ENCODE results near the gene FRMD3. TPM values are rescaled to one million over a fixed set of nuclear protein-coding genes. Genes with fewer than 3 reads are reported as not detected.

The FRMD3 gene
- total RNA-seq, 4 donors from 2014 or later: 10.4 to 19.6 (median 16.4) TPM

GRCh38 chr9:83432877-83433550, 105.2 kb downstream of the FRMD3 start:
- no peak for TF ChIP-seq CTCF (IDR thresholded peaks at IDR 0.05; ENCODE audit: low read depth)

GRCh38 chr9:83432104-83432627, 106.0 kb downstream of the FRMD3 start:
- TF ChIP-seq CTCF (IDR thresholded peaks at IDR 0.05; ENCODE audit: low read depth): no peak

GRCh38 chr9:83431101-83432060, 106.8 kb downstream of the FRMD3 start:
- TF ChIP-seq CTCF (IDR thresholded peaks at IDR 0.05; ENCODE audit: low read depth): no peak

- no peak for TF ChIP-seq CTCF (IDR thresholded peaks at IDR 0.05; ENCODE audit: low read depth)
Observed at GRCh38 chr9:83430681-83431080, 107.5 kb downstream of the FRMD3 start.

GRCh38 chr9:83429229-83429628, 109.0 kb downstream of the FRMD3 start:
- no peak for TF ChIP-seq CTCF (IDR thresholded peaks at IDR 0.05; ENCODE audit: low read depth)

GRCh38 chr9:83425240-83425639, 113.0 kb downstream of the FRMD3 start:
- no peak for TF ChIP-seq CTCF (IDR thresholded peaks at IDR 0.05; ENCODE audit: low read depth)

- no peak for TF ChIP-seq CTCF (IDR thresholded peaks at IDR 0.05; ENCODE audit: low read depth)
Observed at GRCh38 chr9:83424831-83425230, 113.4 kb downstream of the FRMD3 start.
